Effector memory CD8-positive, alpha-beta T cell (primary cell): ENCODE results near the gene STARD3NL.
A peak's percentile ranks its signal among the peaks of the same experiment; 100 is the strongest.
"Not testable (repeated sequence)": the region's sequence is repeated elsewhere in the genome, so short reads cannot be mapped to it uniquely, and the experiment has no call there.

ENCODE experiments used
- ATAC-seq: fragments of 150-1000 bp; cut with Tn5 transposase; replicated peaks from 2 replicates; pipeline ENCODE4 v1.10.0; 2021; ENCODE audit warnings: mild to moderate bottlenecking, moderate library complexity
- DNase-seq, 3 experiments: peaks; one replicate each; pipeline ENCODE4 v3.0.0; 2021
- H3K27ac Mint-ChIP-seq, 2 donors: one replicate each; pipeline ENCODE4 v1.8.0; 2022; ENCODE audit warnings: mild to moderate bottlenecking in 2 of 2, mixed read lengths in 2 of 2, moderate library complexity in 2 of 2
- H3K27me3 Mint-ChIP-seq, 2 donors: one replicate each; pipeline ENCODE4 v1.8.0; 2022; ENCODE audit warnings: mixed read lengths in 2 of 2
- H3K36me3 Mint-ChIP-seq: one replicate; pipeline ENCODE4 v1.8.0; 2022; ENCODE audit warnings: mild to moderate bottlenecking, moderate library complexity, mixed read lengths; ENCODE audit not compliant: insufficient read depth
- H3K4me1 Mint-ChIP-seq, 2 donors: one replicate each; pipeline ENCODE4 v1.8.0; 2022; ENCODE audit warnings: low read depth in 2 of 2, mixed read lengths in 2 of 2
- H3K4me3 Mint-ChIP-seq, 2 donors: one replicate each; pipeline ENCODE4 v1.8.0; 2022; ENCODE audit warnings: mild to moderate bottlenecking in 2 of 2, mixed read lengths in 2 of 2, moderate library complexity in 2 of 2
- H3K9me3 Mint-ChIP-seq, 2 donors: one replicate each; pipeline ENCODE4 v1.8.0; 2022; ENCODE audit warnings: mixed read lengths in 2 of 2

The STARD3NL gene

GRCh38 chr7:38265958-38266357, 87.9 kb downstream of the STARD3NL start:
- H3K27ac Mint-ChIP-seq, result peak overlapping the region; percentile 75 to 77

GRCh38 chr7:38269704-38270346, 91.8 kb downstream of the STARD3NL start:
- H3K9me3 Mint-ChIP-seq, H3K27me3 Mint-ChIP-seq, H3K4me1 Mint-ChIP-seq, DNase-seq, ATAC-seq: not testable (repeated sequence)
- Mint-ChIP-seq H3K36me3 (peaks cover 63% of the 10 kb centered on the region), H3K4me3 (peak overlapping the region; percentile 73 to 76), H3K27ac (peak overlapping the region in 1 of 2 donors; percentile 32)

More at GRCh38 chr7:38265958-38266357, 87.9 kb downstream of the STARD3NL start:
- H3K9me3 Mint-ChIP-seq, H3K4me1 Mint-ChIP-seq, H3K27me3 Mint-ChIP-seq, DNase-seq, ATAC-seq: not testable (repeated sequence)
- Mint-ChIP-seq H3K36me3 (peaks cover 72% of the 10 kb centered on the region), H3K4me3 (peak overlapping the region; percentile 76 to 80)

GRCh38 chr7:38270405-38270804, 92.4 kb downstream of the STARD3NL start:
- peak overlapping the region in 1 of 2 donors; percentile 73 for H3K4me3 Mint-ChIP-seq
- not testable (repeated sequence) for H3K27ac Mint-ChIP-seq, H3K4me1 Mint-ChIP-seq, H3K9me3 Mint-ChIP-seq, ATAC-seq, H3K27me3 Mint-ChIP-seq, DNase-seq
- H3K36me3 Mint-ChIP-seq, result peaks cover 58% of the 10 kb centered on the region

- Mint-ChIP-seq H3K4me1 (peaks cover 0 to 1% of the 10 kb centered on the region in 2 donors), H3K9me3 (no peaks in the 10 kb centered on the region), H3K4me3 (peak within 1 kb of the TSS; percentile 71 to 73), H3K36me3 (peaks cover 44% of the 10 kb centered on the region), H3K27ac (peak within 1 kb of the TSS; percentile 20 to 73), H3K27me3 (no peaks in the 10 kb centered on the region)
- DNase-seq (no peak), ATAC-seq (no peak)
These were observed 95.4 kb downstream of the STARD3NL start, which contains the start of gene TARP for GRCh38 chr7:38273286-38273995. Gene TARP, minus strand, starts transcription at chr7:38273636.

GRCh38 chr7:38274486-38274885, 96.4 kb downstream of the STARD3NL start:
- ATAC-seq, result peak; percentile 56
- no peak for DNase-seq

GRCh38 chr7:38274927-38275620, 97.0 kb downstream of the STARD3NL start:
- H3K27me3 Mint-ChIP-seq, result no peaks in the 10 kb centered on the region
- ATAC-seq (no peak), DNase-seq (no peak)
- H3K4me3 Mint-ChIP-seq, result peak overlapping the region; percentile 71 to 73
- H3K9me3 Mint-ChIP-seq, result no peaks in the 10 kb centered on the region
- H3K4me1 Mint-ChIP-seq, result peaks cover 0 to 1% of the 10 kb centered on the region in 2 donors
- peaks cover 31% of the 10 kb centered on the region for H3K36me3 Mint-ChIP-seq
- peak overlapping the region in 1 of 2 donors; percentile 20 for H3K27ac Mint-ChIP-seq

More at GRCh38 chr7:38274486-38274885, 96.4 kb downstream of the STARD3NL start:
- Mint-ChIP-seq H3K36me3 (peaks cover 34% of the 10 kb centered on the region), H3K27ac (peak overlapping the region in 1 of 2 donors; percentile 20), H3K4me3 (peak overlapping the region; percentile 71 to 73), H3K9me3 (no peaks in the 10 kb centered on the region), H3K27me3 (no peaks in the 10 kb centered on the region), H3K4me1 (peaks cover 0 to 1% of the 10 kb centered on the region in 2 donors)

GRCh38 chr7:38276096-38276877, 98.2 kb downstream of the STARD3NL start:
- Mint-ChIP-seq H3K27me3 (no peaks in the 10 kb centered on the region), H3K9me3 (no peaks in the 10 kb centered on the region), H3K36me3 (peaks cover 28% of the 10 kb centered on the region), H3K4me3 (peak overlapping the region; percentile 25 to 73), H3K27ac (no peak overlapping the region), H3K4me1 (peaks cover 0 to under 1% of the 10 kb centered on the region in 2 donors)
- ATAC-seq, result no peak
- no peak for DNase-seq

GRCh38 chr7:38280000-38280399, 102.0 kb downstream of the STARD3NL start:
- ATAC-seq, result no peak
- H3K27ac Mint-ChIP-seq, result no peak overlapping the region
- no peaks in the 10 kb centered on the region for H3K4me1 Mint-ChIP-seq
- no peak overlapping the region for H3K4me3 Mint-ChIP-seq
- H3K36me3 Mint-ChIP-seq, result peaks cover 4% of the 10 kb centered on the region
- H3K27me3 Mint-ChIP-seq, result no peaks in the 10 kb centered on the region
- H3K9me3 Mint-ChIP-seq, result no peaks in the 10 kb centered on the region
- DNase-seq, result no peak
